ENCODE results near the gene RBAK.
"Not testable (repeated sequence)": the region's sequence is repeated elsewhere in the genome, so short reads cannot be mapped to it uniquely, and the experiment has no call there.

RBAK gene

DNA sequence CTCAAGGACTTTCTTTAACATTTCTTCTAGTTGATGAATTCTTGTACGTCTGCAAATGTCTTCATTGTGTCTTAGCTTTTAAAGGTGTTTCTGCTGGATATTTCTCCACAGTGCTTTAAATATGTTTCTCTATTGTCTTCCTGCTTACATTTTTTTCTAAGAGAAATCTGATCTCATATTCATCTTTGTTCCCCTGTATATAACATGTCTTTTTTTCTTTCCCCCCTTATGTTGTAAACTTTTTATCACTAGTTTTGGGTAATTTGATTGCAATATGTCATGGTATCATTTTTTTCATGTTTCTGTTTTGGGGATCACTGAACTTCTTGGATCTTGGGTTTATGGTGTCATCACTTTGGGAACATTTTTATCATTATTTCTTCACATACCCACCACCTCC lies 7.5 kb downstream of the RBAK start:
- no peak for FAIRE-seq

DNA sequence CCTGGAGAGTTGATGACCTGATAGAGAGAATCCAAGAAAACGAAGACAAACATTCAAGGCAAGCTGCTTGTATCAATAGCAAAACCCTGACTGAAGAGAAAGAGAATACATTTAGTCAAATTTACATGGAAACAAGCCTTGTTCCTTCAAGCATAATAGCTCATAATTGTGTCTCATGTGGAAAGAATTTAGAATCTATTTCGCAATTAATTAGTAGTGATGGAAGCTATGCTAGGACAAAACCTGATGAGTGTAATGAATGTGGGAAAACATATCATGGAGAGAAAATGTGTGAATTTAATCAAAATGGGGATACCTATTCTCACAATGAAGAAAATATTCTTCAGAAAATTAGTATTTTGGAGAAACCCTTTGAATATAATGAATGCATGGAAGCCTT lies 18.0 kb downstream of the RBAK start:
- no peak for FAIRE-seq

DNA sequence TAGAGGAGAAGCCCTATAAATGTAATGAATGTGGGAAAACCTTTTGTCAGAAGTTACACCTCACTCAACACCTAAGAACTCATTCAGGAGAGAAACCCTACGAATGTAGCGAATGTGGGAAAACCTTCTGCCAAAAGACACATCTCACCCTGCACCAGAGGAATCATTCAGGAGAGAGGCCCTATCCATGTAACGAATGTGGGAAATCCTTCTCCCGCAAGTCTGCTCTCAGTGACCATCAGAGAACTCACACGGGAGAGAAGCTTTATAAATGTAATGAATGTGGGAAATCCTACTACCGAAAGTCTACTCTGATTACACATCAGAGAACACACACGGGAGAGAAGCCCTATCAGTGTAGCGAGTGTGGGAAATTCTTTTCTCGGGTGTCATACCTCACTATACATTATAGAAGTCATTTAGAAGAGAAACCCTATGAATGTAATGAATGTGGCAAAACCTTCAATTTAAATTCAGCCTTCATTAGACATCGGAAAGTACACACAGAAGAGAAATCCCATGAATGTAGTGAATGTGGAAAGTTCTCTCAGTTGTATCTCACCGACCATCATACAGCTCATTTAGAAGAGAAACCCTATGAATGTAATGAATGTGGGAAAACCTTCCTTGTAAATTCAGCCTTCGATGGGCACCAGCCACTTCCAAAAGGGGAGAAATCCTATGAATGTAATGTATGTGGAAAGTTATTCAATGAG lies 18.9 kb downstream of the RBAK start:
- no peak for FAIRE-seq

DNA sequence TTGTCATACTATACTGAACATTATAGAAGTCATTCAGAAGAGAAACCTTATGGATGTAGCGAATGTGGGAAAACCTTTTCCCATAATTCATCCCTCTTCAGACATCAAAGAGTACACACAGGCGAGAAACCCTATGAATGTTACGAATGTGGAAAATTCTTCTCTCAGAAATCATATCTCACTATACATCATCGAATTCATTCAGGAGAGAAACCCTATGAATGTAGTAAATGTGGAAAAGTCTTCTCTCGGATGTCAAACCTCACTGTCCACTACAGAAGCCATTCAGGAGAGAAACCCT lies 19.4 kb downstream of the RBAK start:
- FAIRE-seq = no peak

DNA sequence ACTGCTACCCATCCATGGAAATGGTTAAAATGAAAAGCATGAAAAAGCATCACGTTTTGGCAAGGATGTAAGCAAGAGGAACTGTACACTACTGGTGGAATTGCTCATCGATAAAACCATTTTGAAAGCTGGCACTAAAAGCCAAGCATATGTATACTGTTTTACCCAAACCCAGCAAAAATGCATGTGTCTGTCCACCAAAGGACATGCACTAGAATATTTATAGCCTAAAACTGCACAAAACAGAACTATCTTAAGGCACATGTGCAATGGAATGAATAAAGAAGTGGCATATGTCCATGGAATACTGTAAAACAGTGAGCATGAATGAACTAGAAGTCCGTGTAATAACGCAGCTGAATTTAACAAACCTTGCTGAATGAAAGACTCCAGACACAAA lies 22.9 kb downstream of the RBAK start:
- FAIRE-seq = no peak

DNA sequence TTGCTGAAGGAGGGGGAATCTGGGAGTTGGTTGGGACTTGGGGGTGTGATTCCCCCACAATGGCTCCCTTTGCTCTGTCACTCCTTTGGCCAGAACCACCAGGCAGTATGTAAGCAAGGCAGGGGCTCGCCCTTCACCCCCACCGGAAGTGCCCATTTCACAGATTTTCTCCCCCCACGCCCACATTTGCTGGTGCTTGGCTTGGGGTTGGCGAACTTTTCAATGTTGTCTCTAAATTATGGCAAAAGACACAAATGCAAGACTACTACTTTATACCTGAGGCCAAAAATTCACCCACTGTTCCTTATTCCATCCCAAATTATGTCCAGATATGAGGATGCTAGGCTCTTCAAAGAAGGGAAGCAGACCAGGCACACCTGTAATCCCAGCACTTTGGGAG lies 24.5 kb downstream of the RBAK start:
- FAIRE-seq = no peak

DNA sequence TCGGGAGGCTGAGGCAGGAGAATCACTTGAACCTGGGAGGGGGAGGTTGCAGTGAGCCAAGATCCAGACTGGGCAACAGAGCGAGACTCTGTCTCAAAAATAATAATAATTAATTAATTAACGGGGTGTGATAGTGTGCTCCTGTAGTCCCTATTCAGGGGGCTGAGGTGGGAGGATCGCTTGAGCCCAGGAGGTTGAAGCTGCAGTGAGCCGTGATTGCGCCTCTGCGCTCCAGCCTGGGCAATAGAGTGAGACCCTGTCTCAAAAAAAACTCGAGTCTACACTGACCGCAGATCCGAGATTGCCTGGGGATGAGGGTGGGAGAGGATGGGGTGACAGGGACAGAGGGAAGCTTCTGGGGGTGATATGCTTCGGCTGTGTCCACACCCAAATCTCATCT lies 29.5 kb downstream of the RBAK start:
- not testable (repeated sequence) for FAIRE-seq

DNA sequence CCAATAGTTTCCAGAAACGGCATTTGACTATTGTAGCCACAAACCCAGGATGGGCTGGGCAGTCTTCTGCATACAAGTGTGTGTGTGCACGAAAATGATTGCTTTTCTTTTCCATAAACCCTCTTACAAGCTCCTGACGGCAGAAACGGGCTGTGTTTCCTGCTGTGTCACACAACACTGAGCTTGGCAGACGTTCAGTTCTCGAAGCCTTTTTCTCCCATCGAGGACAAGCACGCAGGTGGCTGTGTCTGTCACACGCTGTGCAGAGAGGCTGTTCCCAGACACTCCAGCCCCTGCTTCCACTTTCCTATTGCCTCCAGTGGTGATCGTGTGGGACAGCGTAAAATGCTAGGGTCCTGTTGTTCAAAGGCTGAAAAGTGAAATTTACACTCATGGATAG lies 32.1 kb downstream of the RBAK start:
- FAIRE-seq = no peak

DNA sequence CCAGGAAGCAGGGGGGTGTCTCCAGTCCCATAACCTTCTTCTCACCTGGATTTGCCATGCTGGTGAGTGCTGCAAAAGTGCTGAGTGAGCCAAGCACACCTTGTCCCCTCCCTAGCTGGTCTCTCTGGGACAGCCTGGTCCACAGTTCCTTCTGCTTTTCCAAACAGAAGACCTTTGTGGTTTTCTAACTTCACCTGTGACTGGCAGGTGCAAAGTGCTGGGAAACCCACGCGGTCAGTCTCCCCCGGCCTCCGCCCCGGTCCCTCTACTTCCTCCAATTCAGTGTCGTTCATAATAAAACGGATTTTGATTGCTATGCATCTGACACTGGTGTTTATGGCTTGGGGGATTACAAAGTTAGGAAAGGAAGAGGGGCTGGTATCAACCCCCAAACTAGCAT lies 37.1 kb downstream of the RBAK start:
- FAIRE-seq = no peak

DNA sequence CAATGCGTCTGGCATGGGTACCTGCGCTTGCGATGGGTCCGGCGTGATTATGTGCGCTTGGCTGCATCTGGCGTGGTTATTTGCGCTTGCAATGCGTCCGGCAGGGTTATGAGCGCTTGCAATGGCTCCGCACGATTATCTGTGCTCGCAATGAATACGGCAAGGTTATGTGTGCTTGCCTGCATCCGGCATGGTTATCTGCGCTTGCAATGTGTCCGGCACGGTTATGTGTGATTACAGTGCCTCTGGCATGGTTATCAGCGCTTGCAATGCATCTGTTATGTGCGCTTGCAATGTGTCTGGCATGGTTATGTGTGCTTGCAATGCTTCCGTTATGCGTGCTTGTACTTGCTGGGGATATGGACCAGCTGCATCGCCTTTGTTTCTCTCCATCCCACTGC lies 37.7 kb downstream of the RBAK start:
- no peak for FAIRE-seq

DNA sequence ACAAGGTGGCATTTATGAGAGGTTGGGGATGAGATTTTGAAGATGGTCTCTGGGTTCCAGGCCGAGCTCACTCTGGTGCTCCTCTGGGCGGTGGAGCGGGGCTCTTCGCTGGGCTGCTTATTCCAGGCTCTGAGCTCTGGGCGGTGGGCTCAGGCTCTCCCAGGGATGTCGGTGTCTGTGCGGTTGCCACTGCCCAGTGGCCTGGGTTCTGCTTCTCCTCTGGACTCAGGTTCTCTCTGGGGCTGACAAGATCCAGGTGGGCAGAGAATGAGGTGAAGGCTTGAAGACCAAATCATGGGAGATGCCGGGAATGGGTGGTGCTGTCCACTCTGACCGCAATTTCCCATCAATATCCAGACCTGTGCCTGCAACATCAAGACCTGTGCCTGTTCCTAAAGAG lies 40.6 kb downstream of the RBAK start:
- FAIRE-seq = no peak

DNA sequence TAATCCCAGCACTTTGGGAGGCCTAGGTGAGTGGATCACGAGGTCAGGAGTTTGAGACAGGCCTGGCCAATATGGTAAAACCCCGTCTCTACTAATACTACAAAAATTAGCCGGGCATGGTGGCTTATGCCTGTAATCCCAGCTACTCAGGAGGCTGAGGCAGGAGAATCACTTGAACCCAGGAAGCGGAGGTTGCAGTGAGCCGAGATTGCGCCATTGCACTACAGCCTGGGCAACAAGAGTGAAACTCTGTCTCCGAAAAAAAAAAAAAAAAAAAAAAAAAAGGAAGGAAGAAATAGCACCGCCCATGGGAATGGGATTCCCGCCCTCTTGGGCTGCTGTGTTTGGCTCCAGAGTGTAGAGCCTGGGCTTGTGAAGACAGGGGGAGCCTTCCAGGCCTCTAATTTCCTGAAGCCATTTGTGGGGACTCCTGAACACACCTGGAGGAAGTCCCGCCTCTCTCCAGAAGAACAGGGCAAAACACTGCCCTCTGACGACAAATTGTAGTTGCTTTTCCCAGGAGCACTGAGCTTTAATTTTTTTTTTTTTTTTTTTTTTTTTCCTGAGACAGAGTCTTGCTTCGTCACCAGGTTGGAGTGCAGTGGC lies 42.7 kb downstream of the RBAK start:
- not testable (repeated sequence) for FAIRE-seq

DNA sequence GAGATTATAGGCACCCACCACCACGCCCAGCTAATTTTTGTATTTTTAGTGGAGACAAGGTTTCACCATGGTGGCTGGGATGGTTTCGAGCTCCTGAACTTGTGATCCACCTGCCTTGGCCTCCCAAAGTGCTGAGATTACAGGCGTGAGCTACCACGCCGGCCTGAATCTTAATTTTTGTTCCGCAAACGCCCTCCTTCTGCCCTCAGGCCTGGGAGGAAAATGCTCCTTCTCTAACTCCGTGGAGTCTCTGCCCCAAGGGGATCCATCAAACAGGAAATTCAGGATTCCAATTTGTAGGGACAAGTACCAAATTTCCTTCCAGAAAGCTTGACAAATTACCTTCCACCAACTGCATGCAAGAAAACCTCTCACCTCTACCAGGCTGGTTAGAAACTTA lies 43.2 kb downstream of the RBAK start:
- no peak for FAIRE-seq

DNA sequence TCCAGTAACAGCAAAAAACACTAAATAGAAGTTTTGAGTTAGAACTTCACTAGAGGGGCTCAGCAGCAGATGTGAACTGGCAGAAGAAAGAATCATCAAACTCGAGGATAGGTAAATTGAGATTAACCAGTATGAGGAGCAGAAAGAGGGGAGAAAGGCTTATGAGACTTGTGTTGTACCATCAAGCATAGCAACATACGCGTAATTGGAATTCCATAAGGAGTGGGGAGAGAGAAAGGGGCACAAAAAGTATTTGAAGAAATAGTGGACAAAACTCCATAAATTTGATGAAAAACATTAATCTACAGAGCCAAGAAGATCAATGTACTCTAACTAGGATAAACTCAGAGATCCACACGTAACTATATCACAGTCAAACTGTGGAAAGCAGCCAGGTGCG lies 48.3 kb downstream of the RBAK start:
- FAIRE-seq = no peak

DNA sequence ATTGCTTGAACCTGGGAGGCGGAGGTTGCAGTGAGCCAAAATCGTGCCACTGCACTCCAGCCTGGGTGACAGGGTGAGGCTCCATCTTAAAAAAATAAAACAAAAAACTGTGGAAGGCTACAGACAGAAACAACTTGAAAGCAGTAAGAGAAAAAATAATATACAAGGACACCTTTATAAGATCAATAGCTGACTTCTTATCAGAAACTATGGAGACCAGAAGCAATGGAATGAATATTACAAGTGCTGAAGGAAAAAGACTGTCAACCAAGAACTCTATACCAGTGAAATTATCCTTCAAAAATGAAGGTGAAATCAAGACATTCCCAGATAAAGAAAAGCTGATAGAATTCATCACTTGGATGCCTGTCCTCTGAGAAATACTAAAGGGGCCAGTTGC lies 49.0 kb downstream of the RBAK start:
- no peak for FAIRE-seq

DNA sequence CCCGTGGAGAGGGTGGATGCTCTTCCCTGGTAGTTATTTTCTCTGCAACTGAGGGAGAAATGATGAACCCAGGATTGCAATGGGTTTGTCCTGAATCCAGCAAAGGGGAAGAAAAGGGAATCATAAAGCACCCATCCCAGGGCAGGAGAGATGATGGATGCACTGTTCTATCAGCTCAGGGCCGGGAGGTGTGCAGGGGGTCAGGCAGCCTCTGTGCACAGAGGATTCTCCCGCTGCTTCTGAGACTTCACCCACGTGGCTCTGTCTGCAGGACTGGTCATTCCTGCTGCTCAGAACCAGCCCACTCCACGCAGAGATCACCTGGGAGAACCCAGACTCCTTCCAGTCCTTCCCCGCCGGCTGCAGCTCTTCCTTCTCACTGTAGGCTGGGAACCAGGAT lies 70.7 kb downstream of the RBAK start:
- no peak for FAIRE-seq

DNA sequence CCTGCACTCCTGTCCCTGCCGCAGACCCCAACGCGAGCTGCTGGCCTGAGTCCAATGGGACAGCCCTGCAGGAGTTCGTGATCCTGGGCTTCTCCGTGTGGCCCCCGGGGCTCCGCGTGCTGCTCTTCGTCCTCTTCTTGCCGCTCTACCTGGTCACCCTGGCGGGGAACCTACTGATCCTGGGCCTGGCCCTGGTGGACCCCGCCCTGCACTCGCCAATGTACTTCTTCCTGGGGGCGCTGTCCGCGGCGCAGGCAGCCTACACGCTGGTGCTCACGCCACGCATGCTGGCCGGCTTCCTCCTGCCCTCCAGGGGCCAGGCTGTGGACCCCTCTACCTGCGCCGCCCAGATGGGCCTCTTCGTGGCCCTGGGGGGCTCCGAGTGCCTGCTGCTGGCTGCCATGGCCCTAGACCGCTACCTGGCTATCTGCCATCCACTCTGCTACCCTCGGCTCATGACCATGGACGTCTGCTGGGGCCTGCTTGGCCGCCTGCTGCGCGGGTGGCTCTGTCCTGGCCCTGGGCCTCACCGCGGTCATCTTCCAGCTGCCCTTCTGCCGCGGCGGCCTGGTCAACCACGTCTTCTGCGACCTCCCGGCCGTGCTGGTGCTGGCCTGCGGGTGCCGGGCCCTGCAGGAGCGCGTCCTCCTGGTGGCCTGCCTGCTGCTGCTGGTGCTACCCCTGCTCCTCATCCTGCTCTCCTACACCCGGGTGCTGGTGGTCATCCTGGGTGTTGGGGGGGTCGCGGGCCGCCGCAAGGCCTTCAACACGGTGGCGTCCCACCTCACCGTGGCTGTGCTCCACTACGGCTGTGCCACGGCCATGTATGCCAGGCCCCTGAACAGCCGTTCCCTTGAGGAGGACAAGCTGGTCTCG lies 71.7 kb downstream of the RBAK start:
- no peak for FAIRE-seq

Data from islet of Langerhans (tissue), 1 donor.